IPS-15b (cell line): ENCODE measurements around the gene PKN2.
"Not testable (repeated sequence)": the region's sequence is repeated elsewhere in the genome, so short reads cannot be mapped to it uniquely, and the experiment has no call there.

ENCODE experiments used
- H3K27me3 ChIP-seq: one replicate; pipeline ENCODE4 v1.6.1; 2013; ENCODE audit warnings: low read length; ENCODE audit not compliant: control insufficient read depth, insufficient read depth
- H3K36me3 ChIP-seq: one replicate; pipeline ENCODE4 v1.6.1; 2013; ENCODE audit warnings: low read length; ENCODE audit not compliant: control insufficient read depth, insufficient read depth
- H3K4me1 ChIP-seq: one replicate; pipeline ENCODE4 v1.6.1; 2013; ENCODE audit warnings: mild to moderate bottlenecking, low read length; ENCODE audit not compliant: control insufficient read depth, insufficient read depth
- H3K4me3 ChIP-seq: one replicate; pipeline ENCODE4 v1.5.1; 2013; ENCODE audit warnings: low read depth, low read length
- H3K9ac ChIP-seq: one replicate; pipeline ENCODE4 v1.6.1; 2013; ENCODE audit warnings: low read depth, mild to moderate bottlenecking, low read length
- H3K9me3 ChIP-seq: one replicate; pipeline ENCODE4 v1.6.1; 2013; ENCODE audit warnings: mild to moderate bottlenecking, low read length; ENCODE audit not compliant: control insufficient read depth, insufficient read depth

PKN2 gene

GRCh38 chr1:88802950-88803349 lies 118.9 kb downstream of the PKN2 start:
- no peaks in the 10 kb centered on the region for H3K4me1 ChIP-seq
- peaks cover 12% of the 10 kb centered on the region for H3K36me3 ChIP-seq
- no peak overlapping the region for H3K9ac ChIP-seq
- no peak overlapping the region for H3K4me3 ChIP-seq
- H3K9me3 ChIP-seq = peaks cover 9% of the 10 kb centered on the region
- H3K27me3 ChIP-seq = no peaks in the 10 kb centered on the region

- no peaks in the 10 kb centered on the region for H3K27me3 ChIP-seq
- H3K9me3 ChIP-seq = peaks cover 9% of the 10 kb centered on the region
- H3K4me3 ChIP-seq = no peak overlapping the region
- H3K36me3 ChIP-seq = peaks cover 12% of the 10 kb centered on the region
- no peaks in the 10 kb centered on the region for H3K4me1 ChIP-seq
- no peak overlapping the region for H3K9ac ChIP-seq
Measured at GRCh38 chr1:88803444-88803843, 119.4 kb downstream of the PKN2 start.

- Histone ChIP-seq H3K9ac (no peak overlapping the region), H3K36me3 (peaks cover 4% of the 10 kb centered on the region), H3K9me3 (no peaks in the 10 kb centered on the region), H3K4me1 (no peaks in the 10 kb centered on the region), H3K27me3 (no peaks in the 10 kb centered on the region), H3K4me3 (no peak overlapping the region)
Measured at GRCh38 chr1:88812366-88812765, 128.3 kb downstream of the PKN2 start.

GRCh38 chr1:88813471-88813870 lies 129.4 kb downstream of the PKN2 start:
- no peak overlapping the region for H3K9ac ChIP-seq
- H3K36me3 ChIP-seq = peaks cover 4% of the 10 kb centered on the region
- H3K9me3 ChIP-seq = no peaks in the 10 kb centered on the region
- H3K27me3 ChIP-seq = no peaks in the 10 kb centered on the region
- H3K4me1 ChIP-seq = no peaks in the 10 kb centered on the region
- no peak overlapping the region for H3K4me3 ChIP-seq

- H3K9me3 ChIP-seq, H3K9ac ChIP-seq, H3K4me1 ChIP-seq, H3K36me3 ChIP-seq, H3K27me3 ChIP-seq, H3K4me3 ChIP-seq: not testable (repeated sequence)
Measured at GRCh38 chr1:88819642-88820041, 135.6 kb downstream of the PKN2 start.

- Histone ChIP-seq H3K9me3 (no peaks in the 10 kb centered on the region), H3K4me3 (no peak overlapping the region), H3K27me3 (no peaks in the 10 kb centered on the region), H3K36me3 (no peaks in the 10 kb centered on the region), H3K4me1 (peaks cover 5% of the 10 kb centered on the region), H3K9ac (no peak overlapping the region)
Measured at GRCh38 chr1:88825721-88826120, 141.6 kb downstream of the PKN2 start.

GRCh38 chr1:88847643-88848042 lies 163.6 kb downstream of the PKN2 start:
- H3K36me3 ChIP-seq = no peaks in the 10 kb centered on the region
- H3K9me3 ChIP-seq = no peaks in the 10 kb centered on the region
- no peak overlapping the region for H3K9ac ChIP-seq
- no peaks in the 10 kb centered on the region for H3K27me3 ChIP-seq
- H3K4me3 ChIP-seq = no peak overlapping the region
- no peaks in the 10 kb centered on the region for H3K4me1 ChIP-seq

GRCh38 chr1:88851303-88852063 lies 167.4 kb downstream of the PKN2 start:
- H3K9me3 ChIP-seq = no peaks in the 10 kb centered on the region
- no peaks in the 10 kb centered on the region for H3K4me1 ChIP-seq
- no peaks in the 10 kb centered on the region for H3K27me3 ChIP-seq
- no peaks in the 10 kb centered on the region for H3K36me3 ChIP-seq
- no peak overlapping the region for H3K9ac ChIP-seq
- H3K4me3 ChIP-seq = no peak overlapping the region

- no peak overlapping the region for H3K4me3 ChIP-seq
Measured at GRCh38 chr1:88867743-88868521, 183.9 kb downstream of the PKN2 start.

GRCh38 chr1:88869644-88870043 lies 185.6 kb downstream of the PKN2 start:
- H3K36me3 ChIP-seq, H3K9ac ChIP-seq: not testable (repeated sequence)

More at GRCh38 chr1:88867743-88868521, 183.9 kb downstream of the PKN2 start:
- Histone ChIP-seq H3K9me3 (no peaks in the 10 kb centered on the region), H3K36me3 (no peaks in the 10 kb centered on the region), H3K4me1 (no peaks in the 10 kb centered on the region), H3K9ac (no peak overlapping the region), H3K27me3 (no peaks in the 10 kb centered on the region)

GRCh38 chr1:88873737-88874349 lies 189.8 kb downstream of the PKN2 start:
- Histone ChIP-seq H3K4me3 (no peak overlapping the region), H3K36me3 (no peaks in the 10 kb centered on the region), H3K4me1 (no peaks in the 10 kb centered on the region), H3K9ac (no peak overlapping the region), H3K27me3 (no peaks in the 10 kb centered on the region), H3K9me3 (no peaks in the 10 kb centered on the region)

More at GRCh38 chr1:88869644-88870043, 185.6 kb downstream of the PKN2 start:
- not testable (repeated sequence) for H3K9me3 ChIP-seq, H3K4me1 ChIP-seq, H3K27me3 ChIP-seq, H3K4me3 ChIP-seq

- Histone ChIP-seq H3K36me3 (no peaks in the 10 kb centered on the region), H3K9ac (no peak overlapping the region), H3K4me3 (no peak overlapping the region), H3K4me1 (no peaks in the 10 kb centered on the region), H3K9me3 (no peaks in the 10 kb centered on the region), H3K27me3 (no peaks in the 10 kb centered on the region)
Measured at GRCh38 chr1:88875595-88875994, 191.5 kb downstream of the PKN2 start.
